ENCODE measurements around the gene EPB41.
A peak's percentile ranks its signal among the peaks of the same experiment; 100 is the strongest.
"Not testable (repeated sequence)": the region's sequence is repeated elsewhere in the genome, so short reads cannot be mapped to it uniquely, and the experiment has no call there.

The EPB41 gene

GRCh38 chr1:28914228-28915030, at the start of gene EPB41:
TSS of gene EPB41 (plus strand) at chr1:28914569. CDS start at chr1:28987438, 72,869 bp downstream.
- H3K4me3 ChIP-seq (ENCODE audit: low read length): peak within 1 kb of the TSS; percentile 60
- peak; percentile 68 for DNase-seq (ENCODE audit: low read depth)
- TF ChIP-seq, protein P1, sequence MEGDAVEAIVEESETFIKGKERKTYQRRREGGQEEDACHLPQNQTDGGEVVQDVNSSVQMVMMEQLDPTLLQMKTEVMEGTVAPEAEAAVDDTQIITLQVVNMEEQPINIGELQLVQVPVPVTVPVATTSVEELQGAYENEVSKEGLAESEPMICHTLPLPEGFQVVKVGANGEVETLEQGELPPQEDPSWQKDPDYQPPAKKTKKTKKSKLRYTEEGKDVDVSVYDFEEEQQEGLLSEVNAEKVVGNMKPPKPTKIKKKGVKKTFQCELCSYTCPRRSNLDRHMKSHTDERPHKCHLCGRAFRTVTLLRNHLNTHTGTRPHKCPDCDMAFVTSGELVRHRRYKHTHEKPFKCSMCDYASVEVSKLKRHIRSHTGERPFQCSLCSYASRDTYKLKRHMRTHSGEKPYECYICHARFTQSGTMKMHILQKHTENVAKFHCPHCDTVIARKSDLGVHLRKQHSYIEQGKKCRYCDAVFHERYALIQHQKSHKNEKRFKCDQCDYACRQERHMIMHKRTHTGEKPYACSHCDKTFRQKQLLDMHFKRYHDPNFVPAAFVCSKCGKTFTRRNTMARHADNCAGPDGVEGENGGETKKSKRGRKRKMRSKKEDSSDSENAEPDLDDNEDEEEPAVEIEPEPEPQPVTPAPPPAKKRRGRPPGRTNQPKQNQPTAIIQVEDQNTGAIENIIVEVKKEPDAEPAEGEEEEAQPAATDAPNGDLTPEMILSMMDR (conservative IDR thresholded peaks at IDR 0.05; ENCODE audit: low read length): no peak

GRCh38 chr1:28864695-28865094, 49.7 kb upstream of the EPB41 start:
- no peak overlapping the region for H3K4me3 ChIP-seq (ENCODE audit: low read length)
- TF ChIP-seq, protein P1 (conservative IDR thresholded peaks at IDR 0.05; ENCODE audit: low read length): no peak
- no peak for DNase-seq (ENCODE audit: low read depth)

DNA sequence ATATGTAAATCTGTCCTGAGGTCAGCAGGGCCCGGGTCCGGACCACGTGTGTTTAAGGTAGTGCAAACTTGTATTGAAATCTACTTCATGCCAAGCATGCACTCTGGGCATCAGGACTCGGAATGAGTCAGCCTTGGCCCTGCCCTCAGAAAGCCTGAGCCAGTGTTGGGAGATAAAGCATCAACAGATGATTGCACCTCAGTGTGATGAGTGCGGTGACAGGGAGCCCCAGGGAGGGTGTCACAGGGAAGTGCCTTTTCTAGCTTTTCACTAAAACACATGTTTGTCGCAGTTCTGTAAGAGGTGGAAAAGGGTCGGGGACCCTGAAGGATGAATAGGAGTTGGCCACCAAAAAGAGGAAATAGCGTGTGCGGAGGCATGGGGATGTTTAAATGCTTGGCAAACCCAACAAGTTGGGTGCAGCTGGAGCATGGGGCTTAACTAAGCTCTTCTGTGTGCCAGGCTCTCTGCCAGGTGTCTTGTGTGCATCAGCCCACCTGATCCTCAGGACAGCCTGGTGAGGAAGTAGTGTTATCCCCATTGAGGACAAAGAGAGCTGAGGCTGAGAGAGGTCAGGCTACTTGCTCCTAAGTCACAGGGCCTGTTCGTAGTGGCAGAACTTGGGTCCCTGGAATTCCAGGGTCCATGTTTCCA, 48.2 kb upstream of the EPB41 start:
- DNase-seq (ENCODE audit: low read depth): no peak
- TF ChIP-seq, protein P1 (conservative IDR thresholded peaks at IDR 0.05; ENCODE audit: low read length): no peak
- H3K4me3 ChIP-seq (ENCODE audit: low read length): no peak overlapping the region

GRCh38 chr1:28867850-28868249, 46.5 kb upstream of the EPB41 start:
- TF ChIP-seq, protein P1 (conservative IDR thresholded peaks at IDR 0.05; ENCODE audit: low read length): no peak
- no peak for DNase-seq (ENCODE audit: low read depth)
- no peak overlapping the region for H3K4me3 ChIP-seq (ENCODE audit: low read length)

DNA sequence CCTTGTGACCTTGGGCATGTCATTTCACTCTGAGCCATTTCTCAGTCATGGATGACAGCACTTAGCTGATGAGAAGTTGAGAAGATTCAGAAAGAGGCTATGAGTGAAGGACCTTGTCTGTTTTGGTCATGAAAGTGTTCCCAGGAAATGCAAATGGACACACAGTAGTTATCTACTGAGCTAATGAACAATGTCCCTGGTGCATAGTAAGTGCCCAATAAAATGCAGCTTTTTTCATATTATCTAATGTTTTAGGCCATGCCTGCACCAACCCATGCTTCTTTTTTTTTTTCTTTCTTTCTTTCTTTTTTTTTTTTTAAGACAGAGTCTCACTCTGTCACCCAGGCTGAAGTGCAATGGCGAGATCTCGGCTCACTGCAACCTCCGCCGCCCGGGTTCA, 44.4 kb upstream of the EPB41 start:
- no peak overlapping the region for H3K4me3 ChIP-seq (ENCODE audit: low read length)
- TF ChIP-seq, protein P1 (conservative IDR thresholded peaks at IDR 0.05; ENCODE audit: low read length): no peak
- DNase-seq (ENCODE audit: low read depth): no peak

DNA sequence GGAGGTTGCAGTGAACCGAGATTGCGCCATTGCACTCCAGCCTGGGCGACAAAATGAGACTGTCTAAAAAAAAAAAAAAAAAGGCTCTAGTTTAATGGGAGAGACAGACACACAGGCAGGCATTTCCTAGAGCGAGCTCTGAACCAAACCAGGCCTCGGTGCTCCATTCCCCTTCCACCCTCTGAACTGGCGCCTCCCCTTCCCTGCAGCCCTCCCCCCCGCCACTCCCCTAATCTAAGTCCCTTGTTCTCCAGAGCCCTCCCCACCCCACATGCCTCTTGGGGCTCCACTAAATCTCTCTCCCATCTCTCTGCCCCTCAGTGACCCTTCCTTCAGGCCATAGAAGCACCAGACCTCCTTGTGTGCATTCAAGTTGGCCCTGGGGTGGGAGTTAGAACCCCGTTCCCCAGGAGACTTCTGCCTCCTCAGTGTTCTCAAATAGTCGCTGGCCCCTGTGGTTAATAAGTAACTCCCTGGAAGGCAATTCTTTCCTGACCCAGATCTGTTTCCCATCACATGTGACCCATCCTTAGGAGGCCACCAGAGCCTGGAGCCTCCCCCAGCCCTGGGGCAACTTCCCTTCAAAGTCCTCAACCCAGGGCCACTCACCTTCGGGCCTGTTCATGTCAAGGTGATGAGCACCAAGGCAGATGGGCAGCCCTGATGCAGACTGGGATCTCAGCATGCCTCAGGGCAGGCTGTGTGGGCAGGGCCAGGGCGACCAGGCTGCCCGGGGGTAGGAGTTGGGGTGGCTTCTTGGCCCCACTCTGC, 42.6 kb upstream of the EPB41 start:
- DNase-seq (ENCODE audit: low read depth): no peak
- TF ChIP-seq, protein P1 (conservative IDR thresholded peaks at IDR 0.05; ENCODE audit: low read length): no peak
- no peak overlapping the region for H3K4me3 ChIP-seq (ENCODE audit: low read length)

- not testable (repeated sequence) for DNase-seq (ENCODE audit: low read depth); H3K4me3 ChIP-seq (ENCODE audit: low read length)
Measured at GRCh38 chr1:28875134-28875533, 39.2 kb upstream of the EPB41 start.
